Measurements from ENCODE around the gene TRIOBP.

DNA sequence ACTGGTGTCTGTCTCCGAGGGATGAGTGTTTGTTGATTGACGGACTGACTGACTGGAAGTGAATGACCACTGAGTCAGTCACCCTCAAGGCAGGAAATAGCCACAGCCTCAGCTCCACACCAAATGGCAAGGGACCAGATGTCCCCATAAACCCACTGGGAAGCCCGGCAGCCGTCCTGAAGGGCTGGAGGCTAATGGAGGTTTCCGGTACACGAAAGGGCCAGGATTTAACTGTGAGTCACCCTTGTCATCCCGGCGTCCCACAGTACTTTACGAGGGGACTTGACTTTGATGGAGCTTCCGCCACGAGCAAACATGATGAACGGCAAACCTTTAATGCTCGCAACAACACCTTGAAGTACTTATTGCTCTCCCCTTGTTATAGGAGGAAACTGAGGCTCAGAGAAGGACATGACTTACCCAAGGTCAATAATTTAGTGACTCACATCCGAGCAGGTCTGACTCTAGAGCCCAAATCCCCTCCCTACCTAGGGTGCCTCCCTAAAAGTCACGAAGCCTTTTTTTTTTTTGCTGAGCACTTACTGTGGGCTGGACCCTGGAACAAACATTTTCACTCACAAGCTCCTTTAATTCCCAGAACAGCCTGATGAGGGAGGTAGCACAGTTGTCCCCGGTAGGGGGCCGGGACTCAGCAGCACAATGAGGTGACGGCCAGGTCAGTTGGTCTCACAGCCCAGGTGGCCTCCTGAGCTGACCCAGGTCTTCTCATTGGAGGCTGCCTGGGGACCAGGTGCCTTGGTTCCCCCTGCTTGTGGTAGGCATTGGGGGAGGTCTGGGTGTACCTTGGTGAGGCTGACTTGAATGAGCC, 85.7 kb downstream of the TRIOBP start:
- TF ChIP-seq TAF1 (IDR thresholded peaks at IDR 0.05; ENCODE audit: borderline replicate concordance, insufficient read depth, low read length) = no peak
- TF ChIP-seq, protein P1, sequence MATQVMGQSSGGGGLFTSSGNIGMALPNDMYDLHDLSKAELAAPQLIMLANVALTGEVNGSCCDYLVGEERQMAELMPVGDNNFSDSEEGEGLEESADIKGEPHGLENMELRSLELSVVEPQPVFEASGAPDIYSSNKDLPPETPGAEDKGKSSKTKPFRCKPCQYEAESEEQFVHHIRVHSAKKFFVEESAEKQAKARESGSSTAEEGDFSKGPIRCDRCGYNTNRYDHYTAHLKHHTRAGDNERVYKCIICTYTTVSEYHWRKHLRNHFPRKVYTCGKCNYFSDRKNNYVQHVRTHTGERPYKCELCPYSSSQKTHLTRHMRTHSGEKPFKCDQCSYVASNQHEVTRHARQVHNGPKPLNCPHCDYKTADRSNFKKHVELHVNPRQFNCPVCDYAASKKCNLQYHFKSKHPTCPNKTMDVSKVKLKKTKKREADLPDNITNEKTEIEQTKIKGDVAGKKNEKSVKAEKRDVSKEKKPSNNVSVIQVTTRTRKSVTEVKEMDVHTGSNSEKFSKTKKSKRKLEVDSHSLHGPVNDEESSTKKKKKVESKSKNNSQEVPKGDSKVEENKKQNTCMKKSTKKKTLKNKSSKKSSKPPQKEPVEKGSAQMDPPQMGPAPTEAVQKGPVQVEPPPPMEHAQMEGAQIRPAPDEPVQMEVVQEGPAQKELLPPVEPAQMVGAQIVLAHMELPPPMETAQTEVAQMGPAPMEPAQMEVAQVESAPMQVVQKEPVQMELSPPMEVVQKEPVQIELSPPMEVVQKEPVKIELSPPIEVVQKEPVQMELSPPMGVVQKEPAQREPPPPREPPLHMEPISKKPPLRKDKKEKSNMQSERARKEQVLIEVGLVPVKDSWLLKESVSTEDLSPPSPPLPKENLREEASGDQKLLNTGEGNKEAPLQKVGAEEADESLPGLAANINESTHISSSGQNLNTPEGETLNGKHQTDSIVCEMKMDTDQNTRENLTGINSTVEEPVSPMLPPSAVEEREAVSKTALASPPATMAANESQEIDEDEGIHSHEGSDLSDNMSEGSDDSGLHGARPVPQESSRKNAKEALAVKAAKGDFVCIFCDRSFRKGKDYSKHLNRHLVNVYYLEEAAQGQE (IDR thresholded peaks at IDR 0.05; ENCODE audit: insufficient read depth in 1 of 2, low read depth in 2 of 2, low read length in 2 of 2) = no peak
- TF ChIP-seq POLR2AphosphoS5 (IDR thresholded peaks at IDR 0.05; ENCODE audit: low read depth, low read length) = no peak
- TF ChIP-seq FOXP2 (optimal IDR thresholded peaks at IDR 0.05; ENCODE audit: borderline replicate concordance, extremely low read depth, extremely low read length, insufficient read depth) = peak; percentile 42
- no peak for TF ChIP-seq SIN3A (IDR thresholded peaks at IDR 0.05; ENCODE audit: borderline replicate concordance, insufficient read depth, low read length)
